ENCODE data around the gene SLC13A1.

The SLC13A1 gene

DNA sequence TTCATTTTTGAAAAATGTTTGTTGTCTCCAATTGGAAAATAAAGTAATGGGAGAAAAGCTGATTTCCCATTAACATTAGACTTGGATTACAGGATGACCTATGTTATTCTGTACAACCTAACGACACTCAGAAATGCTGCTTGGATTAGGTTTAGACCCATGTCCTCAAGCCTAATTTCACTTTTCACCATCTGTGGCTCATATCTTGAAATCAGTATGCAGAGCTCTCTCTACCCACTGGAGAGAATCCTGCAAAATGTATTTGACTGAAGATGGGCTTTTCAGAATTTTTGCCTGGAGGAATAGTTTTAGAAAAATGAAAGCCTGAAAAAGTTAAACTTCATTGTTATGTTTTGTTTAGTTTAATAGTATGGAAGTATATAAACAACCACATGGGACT is 63.8 kb downstream of the SLC13A1 start (continued):
- no peak for TF ChIP-seq ZNF23 (tag by site-specific recombination; IDR thresholded peaks at IDR 0.05; ENCODE audit: borderline replicate concordance)

DNA sequence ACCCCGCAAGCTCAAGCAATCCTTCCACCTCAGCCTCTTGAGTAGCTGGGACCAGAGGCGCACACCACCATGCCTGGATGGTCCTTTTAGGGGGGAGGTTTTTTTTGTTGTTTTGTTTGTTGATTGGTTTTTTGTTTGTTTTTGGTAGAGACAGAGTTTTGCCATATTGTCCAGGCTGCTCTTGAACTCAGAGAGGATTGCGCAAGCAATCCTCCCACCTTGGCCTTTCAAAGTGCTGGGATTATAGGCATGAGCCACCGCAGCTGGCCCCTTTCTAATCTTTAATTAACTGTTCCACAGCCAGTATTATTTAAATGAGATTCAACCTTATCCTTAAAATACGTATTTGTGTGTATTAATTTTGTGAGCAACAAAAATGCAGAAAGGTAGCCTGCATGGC is 65.8 kb downstream of the SLC13A1 start:
- ChIA-PET POLR2A (no interaction called here), CTCF (no interaction called here)
- Histone ChIP-seq H3K36me3 (ENCODE audit: control insufficient read depth in 2 of 2, insufficient read depth in 1 of 2, low read length in 2 of 2) (no peaks in the 10 kb centered on the region), H3K9me3 (ENCODE audit: control insufficient read depth, insufficient read depth, low read depth, low read length) (no peaks in the 10 kb centered on the region), H3K27ac (ENCODE audit: extremely low read depth, low read depth, low read length) (no peak overlapping the region), H3K4me1 (ENCODE audit: control insufficient read depth, insufficient read depth, low read length) (no peaks in the 10 kb centered on the region), H3K4me3 (ENCODE audit: low read depth, low read length) (no peak overlapping the region)
- TF ChIP-seq ZNF274 (IDR thresholded peaks at IDR 0.05; ENCODE audit: low read length) (no peak), ZNF274 (tag by site-specific recombination; IDR thresholded peaks at IDR 0.05; ENCODE audit: borderline replicate concordance) (no peak), KLF1 (tag by site-specific recombination; IDR thresholded peaks at IDR 0.05) (no peak), ZNF394 (tag by site-specific recombination; IDR thresholded peaks at IDR 0.05; ENCODE audit: borderline replicate concordance) (no peak), WT1 (tag by site-specific recombination; IDR thresholded peaks at IDR 0.05) (no peak)

DNA sequence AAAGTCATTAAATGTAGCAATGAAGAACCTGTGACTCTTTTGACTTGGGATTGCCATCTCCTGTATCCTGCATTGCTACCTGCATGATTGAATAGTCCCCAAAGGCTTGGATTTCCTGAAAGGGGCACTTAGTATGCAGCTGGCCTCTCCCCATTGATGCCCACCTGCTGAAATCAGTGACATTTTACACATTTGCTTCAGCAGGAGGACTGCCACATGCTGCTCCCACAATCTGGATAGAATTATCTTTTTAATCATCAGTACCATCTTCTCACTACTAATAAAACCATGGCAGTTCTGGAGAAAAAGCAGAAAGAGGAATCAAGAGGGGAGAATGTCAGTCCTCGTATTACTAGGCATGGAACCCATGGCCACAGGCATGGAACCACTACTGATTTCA is 67.8 kb downstream of the SLC13A1 start:
- ChIA-PET CTCF (no interaction called here), POLR2A (no interaction called here)
- H3K36me3 ChIP-seq (ENCODE audit: control insufficient read depth in 2 of 2, insufficient read depth in 1 of 2, low read length in 2 of 2) = no peaks in the 10 kb centered on the region
- no peak overlapping the region for H3K4me3 ChIP-seq (ENCODE audit: low read depth, low read length)
- H3K4me1 ChIP-seq (ENCODE audit: control insufficient read depth, insufficient read depth, low read length) = no peaks in the 10 kb centered on the region
- H3K9me3 ChIP-seq (ENCODE audit: control insufficient read depth, insufficient read depth, low read depth, low read length) = no peaks in the 10 kb centered on the region
- TF ChIP-seq KLF8 (tag by site-specific recombination; IDR thresholded peaks at IDR 0.05) = no peak
- no peak for TF ChIP-seq ZNF394 (tag by site-specific recombination; IDR thresholded peaks at IDR 0.05; ENCODE audit: borderline replicate concordance)
- no peak for TF ChIP-seq ZNF654 (tag by site-specific recombination; IDR thresholded peaks at IDR 0.05; ENCODE audit: low read depth)
- no peak for TF ChIP-seq ZNF626 (tag by site-specific recombination; IDR thresholded peaks at IDR 0.05)
- TF ChIP-seq, protein P1, sequence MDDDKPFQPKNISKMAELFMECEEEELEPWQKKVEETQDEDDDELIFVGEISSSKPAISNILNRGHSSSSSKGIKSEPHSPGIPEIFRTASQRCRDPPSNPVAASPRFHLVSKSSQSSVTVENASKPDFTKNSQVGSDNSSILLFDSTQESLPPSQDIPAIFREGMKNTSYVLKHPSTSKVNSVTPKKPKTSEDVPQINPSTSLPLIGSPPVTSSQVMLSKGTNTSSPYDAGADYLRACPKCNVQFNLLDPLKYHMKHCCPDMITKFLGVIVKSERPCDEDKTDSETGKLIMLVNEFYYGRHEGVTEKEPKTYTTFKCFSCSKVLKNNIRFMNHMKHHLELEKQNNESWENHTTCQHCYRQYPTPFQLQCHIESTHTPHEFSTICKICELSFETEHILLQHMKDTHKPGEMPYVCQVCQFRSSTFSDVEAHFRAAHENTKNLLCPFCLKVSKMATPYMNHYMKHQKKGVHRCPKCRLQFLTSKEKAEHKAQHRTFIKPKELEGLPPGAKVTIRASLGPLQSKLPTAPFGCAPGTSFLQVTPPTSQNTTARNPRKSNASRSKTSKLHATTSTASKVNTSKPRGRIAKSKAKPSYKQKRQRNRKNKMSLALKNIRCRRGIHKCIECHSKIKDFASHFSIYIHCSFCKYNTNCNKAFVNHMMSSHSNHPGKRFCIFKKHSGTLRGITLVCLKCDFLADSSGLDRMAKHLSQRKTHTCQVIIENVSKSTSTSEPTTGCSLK (tag by site-specific recombination; IDR thresholded peaks at IDR 0.05) = no peak
- TF ChIP-seq MEIS1 (CRISPR knock-in tag; IDR thresholded peaks at IDR 0.05; ENCODE audit: borderline replicate concordance) = no peak
- no peak for TF ChIP-seq GLIS1 (tag by site-specific recombination; IDR thresholded peaks at IDR 0.05)
- TF ChIP-seq ZNF138 (tag by site-specific recombination; IDR thresholded peaks at IDR 0.05; ENCODE audit: borderline replicate concordance) = no peak
- no peak for TF ChIP-seq ZBTB1 (tag by site-specific recombination; IDR thresholded peaks at IDR 0.05)
- TF ChIP-seq EGR2 (tag by site-specific recombination; IDR thresholded peaks at IDR 0.05; ENCODE audit: low read depth) = no peak
- TF ChIP-seq ZNF548 (tag by site-specific recombination; IDR thresholded peaks at IDR 0.05) = no peak
- TF ChIP-seq KLF10 (tag by site-specific recombination; IDR thresholded peaks at IDR 0.05) = no peak
- TF ChIP-seq ZNF341 (tag by site-specific recombination; IDR thresholded peaks at IDR 0.05; ENCODE audit: low read depth) = no peak
- no peak for TF ChIP-seq KLF9 (tag by site-specific recombination; IDR thresholded peaks at IDR 0.05; ENCODE audit: low read depth)
- no peak for TF ChIP-seq ZBTB48 (tag by site-specific recombination; IDR thresholded peaks at IDR 0.05)
- H3K27ac ChIP-seq (ENCODE audit: extremely low read depth, low read depth, low read length) = no peak overlapping the region

DNA sequence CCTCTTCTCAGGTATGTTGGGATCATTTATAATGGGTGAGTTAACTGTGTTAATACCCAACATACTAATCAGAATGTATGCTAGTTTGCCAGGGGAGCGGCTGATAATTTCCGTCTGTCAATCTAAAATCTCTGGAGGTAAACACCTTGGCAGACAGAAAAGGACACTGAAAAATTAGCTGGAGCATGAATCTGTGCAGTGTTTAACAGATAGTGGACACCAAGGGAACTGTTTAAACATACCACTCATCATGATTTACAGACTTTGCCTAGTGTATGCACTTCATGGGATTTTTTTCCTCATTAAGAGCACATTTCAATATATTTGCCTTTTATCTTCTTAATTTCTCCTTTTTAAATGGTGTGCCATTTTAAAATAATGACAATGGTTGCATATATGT is 68.2 kb downstream of the SLC13A1 start:
- Histone ChIP-seq H3K4me3 (ENCODE audit: low read depth, low read length) (no peak overlapping the region), H3K9me3 (ENCODE audit: control insufficient read depth, insufficient read depth, low read depth, low read length) (no peaks in the 10 kb centered on the region), H3K36me3 (ENCODE audit: control insufficient read depth in 2 of 2, insufficient read depth in 1 of 2, low read length in 2 of 2) (no peaks in the 10 kb centered on the region), H3K4me1 (ENCODE audit: control insufficient read depth, insufficient read depth, low read length) (no peaks in the 10 kb centered on the region), H3K27ac (ENCODE audit: extremely low read depth, low read depth, low read length) (no peak overlapping the region)
- CTCF ChIA-PET = interaction anchor here (0.7 to 1.1 kb wide), 2 partner anchors 27 to 344 kb away, joined by 3 read pairs; no protein-coding TSS in a partner anchor
- POLR2A ChIA-PET = no interaction called here
- TF ChIP-seq, protein P2, sequence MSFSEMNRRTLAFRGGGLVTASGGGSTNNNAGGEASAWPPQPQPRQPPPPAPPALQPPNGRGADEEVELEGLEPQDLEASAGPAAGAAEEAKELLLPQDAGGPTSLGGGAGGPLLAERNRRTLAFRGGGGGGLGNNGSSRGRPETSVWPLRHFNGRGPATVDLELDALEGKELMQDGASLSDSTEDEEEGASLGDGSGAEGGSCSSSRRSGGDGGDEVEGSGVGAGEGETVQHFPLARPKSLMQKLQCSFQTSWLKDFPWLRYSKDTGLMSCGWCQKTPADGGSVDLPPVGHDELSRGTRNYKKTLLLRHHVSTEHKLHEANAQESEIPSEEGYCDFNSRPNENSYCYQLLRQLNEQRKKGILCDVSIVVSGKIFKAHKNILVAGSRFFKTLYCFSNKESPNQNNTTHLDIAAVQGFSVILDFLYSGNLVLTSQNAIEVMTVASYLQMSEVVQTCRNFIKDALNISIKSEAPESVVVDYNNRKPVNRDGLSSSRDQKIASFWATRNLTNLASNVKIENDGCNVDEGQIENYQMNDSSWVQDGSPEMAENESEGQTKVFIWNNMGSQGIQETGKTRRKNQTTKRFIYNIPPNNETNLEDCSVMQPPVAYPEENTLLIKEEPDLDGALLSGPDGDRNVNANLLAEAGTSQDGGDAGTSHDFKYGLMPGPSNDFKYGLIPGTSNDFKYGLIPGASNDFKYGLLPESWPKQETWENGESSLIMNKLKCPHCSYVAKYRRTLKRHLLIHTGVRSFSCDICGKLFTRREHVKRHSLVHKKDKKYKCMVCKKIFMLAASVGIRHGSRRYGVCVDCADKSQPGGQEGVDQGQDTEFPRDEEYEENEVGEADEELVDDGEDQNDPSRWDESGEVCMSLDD (tag by site-specific recombination; IDR thresholded peaks at IDR 0.05) = no peak
- TF ChIP-seq ZNF585B (tag by site-specific recombination; IDR thresholded peaks at IDR 0.05) = no peak
- TF ChIP-seq FEZF1 (tag by site-specific recombination; IDR thresholded peaks at IDR 0.05) = no peak
- TF ChIP-seq ZSCAN30 (tag by site-specific recombination; IDR thresholded peaks at IDR 0.05) = no peak
- TF ChIP-seq ZNF830 (tag by site-specific recombination; IDR thresholded peaks at IDR 0.05; ENCODE audit: low read depth) = no peak
- no peak for TF ChIP-seq ZNF610 (tag by site-specific recombination; IDR thresholded peaks at IDR 0.05; ENCODE audit: borderline replicate concordance)
- TF ChIP-seq OVOL3 (tag by site-specific recombination; IDR thresholded peaks at IDR 0.05) = no peak
